ENCODE measurements around the gene UBL7.

UBL7 gene

GRCh38 chr15:74428970-74429780 lies 31.8 kb downstream of the UBL7 start:
- no peak for TF ChIP-seq POLR2A (IDR thresholded peaks at IDR 0.05; ENCODE audit: low read depth, low read length)
- DNase-seq (ENCODE audit: insufficient read length, low spot score) (no peak), FAIRE-seq (no peak)

GRCh38 chr15:74428442-74428787 lies 32.5 kb downstream of the UBL7 start:
- DNase-seq (ENCODE audit: insufficient read length, low spot score) (no peak), FAIRE-seq (no peak)
- no peak for TF ChIP-seq POLR2A (IDR thresholded peaks at IDR 0.05; ENCODE audit: low read depth, low read length)

- FAIRE-seq (no peak), DNase-seq (ENCODE audit: insufficient read length, low spot score) (no peak)
- TF ChIP-seq POLR2A (IDR thresholded peaks at IDR 0.05; ENCODE audit: low read depth, low read length): no peak
Measured at GRCh38 chr15:74427607-74428441, 33.1 kb downstream of the UBL7 start.

GRCh38 chr15:74426404-74427281 lies 34.3 kb downstream of the UBL7 start:
- no peak for FAIRE-seq
- no peak for TF ChIP-seq POLR2A (IDR thresholded peaks at IDR 0.05; ENCODE audit: low read depth, low read length)

GRCh38 chr15:74425630-74426029 lies 35.3 kb downstream of the UBL7 start:
- DNase-seq (ENCODE audit: insufficient read length, low spot score) (no peak), FAIRE-seq (no peak)
- no peak for TF ChIP-seq POLR2A (IDR thresholded peaks at IDR 0.05; ENCODE audit: low read depth, low read length)

More at GRCh38 chr15:74426404-74427281, 34.3 kb downstream of the UBL7 start:
- no peak for DNase-seq (ENCODE audit: insufficient read length, low spot score)

GRCh38 chr15:74424901-74425528 lies 35.9 kb downstream of the UBL7 start:
- DNase-seq (ENCODE audit: insufficient read length, low spot score): no peak
- TF ChIP-seq POLR2A (IDR thresholded peaks at IDR 0.05; ENCODE audit: low read depth, low read length): no peak
- no peak for FAIRE-seq

- FAIRE-seq (no peak), DNase-seq (ENCODE audit: insufficient read length, low spot score) (no peak)
- TF ChIP-seq POLR2A (IDR thresholded peaks at IDR 0.05; ENCODE audit: low read depth, low read length): no peak
Measured at GRCh38 chr15:74423431-74424257, 37.3 kb downstream of the UBL7 start.

GRCh38 chr15:74422652-74423430 lies 38.1 kb downstream of the UBL7 start:
- no peak for FAIRE-seq
- no peak for TF ChIP-seq POLR2A (IDR thresholded peaks at IDR 0.05; ENCODE audit: low read depth, low read length)
- peak; percentile 67 for DNase-seq (ENCODE audit: insufficient read length, low spot score)

- no peak for FAIRE-seq
- no peak for TF ChIP-seq POLR2A (IDR thresholded peaks at IDR 0.05; ENCODE audit: low read depth, low read length)
Measured at GRCh38 chr15:74422265-74422651, 38.7 kb downstream of the UBL7 start.

GRCh38 chr15:74421302-74422245 lies 39.4 kb downstream of the UBL7 start:
- FAIRE-seq: no peak
- no peak for DNase-seq (ENCODE audit: insufficient read length, low spot score)

More at GRCh38 chr15:74422265-74422651, 38.7 kb downstream of the UBL7 start:
- DNase-seq (ENCODE audit: insufficient read length, low spot score): no peak

More at GRCh38 chr15:74421302-74422245, 39.4 kb downstream of the UBL7 start:
- no peak for TF ChIP-seq POLR2A (IDR thresholded peaks at IDR 0.05; ENCODE audit: low read depth, low read length)
